ENCODE measurements around the gene C19orf25. TPM values are rescaled to one million over a fixed set of nuclear protein-coding genes. Genes with fewer than 3 reads are reported as not detected.

C19orf25 gene
- total and polyA plus RNA-seq, 10 of the 15 experiments (the other 5 are each of a cell fraction or from before 2014, with no cell fraction given): 1.2 to 67.0 (median 25.6) TPM

GRCh38 chr19:1491114-1491848, 12.3 kb upstream of the C19orf25 start, which contains the start of gene REEP6 (continued):
- no peak for TF ChIP-seq YY1 (IDR thresholded peaks at IDR 0.05; ENCODE audit: low read depth, low read length)
- TF ChIP-seq POLR2AphosphoS2 (IDR thresholded peaks at IDR 0.05; ENCODE audit: low read depth, low read length): no peak
- TF ChIP-seq HCFC1 (IDR thresholded peaks at IDR 0.05; ENCODE audit: low read length): no peak
- TF ChIP-seq BCLAF1 (IDR thresholded peaks at IDR 0.05): no peak
- no peak for TF ChIP-seq SP1 (IDR thresholded peaks at IDR 0.05; ENCODE audit: low read depth, low read length)
- TF ChIP-seq MAX (IDR thresholded peaks at IDR 0.05; ENCODE audit: low read depth, low read length): no peak
- TF ChIP-seq, protein P1, sequence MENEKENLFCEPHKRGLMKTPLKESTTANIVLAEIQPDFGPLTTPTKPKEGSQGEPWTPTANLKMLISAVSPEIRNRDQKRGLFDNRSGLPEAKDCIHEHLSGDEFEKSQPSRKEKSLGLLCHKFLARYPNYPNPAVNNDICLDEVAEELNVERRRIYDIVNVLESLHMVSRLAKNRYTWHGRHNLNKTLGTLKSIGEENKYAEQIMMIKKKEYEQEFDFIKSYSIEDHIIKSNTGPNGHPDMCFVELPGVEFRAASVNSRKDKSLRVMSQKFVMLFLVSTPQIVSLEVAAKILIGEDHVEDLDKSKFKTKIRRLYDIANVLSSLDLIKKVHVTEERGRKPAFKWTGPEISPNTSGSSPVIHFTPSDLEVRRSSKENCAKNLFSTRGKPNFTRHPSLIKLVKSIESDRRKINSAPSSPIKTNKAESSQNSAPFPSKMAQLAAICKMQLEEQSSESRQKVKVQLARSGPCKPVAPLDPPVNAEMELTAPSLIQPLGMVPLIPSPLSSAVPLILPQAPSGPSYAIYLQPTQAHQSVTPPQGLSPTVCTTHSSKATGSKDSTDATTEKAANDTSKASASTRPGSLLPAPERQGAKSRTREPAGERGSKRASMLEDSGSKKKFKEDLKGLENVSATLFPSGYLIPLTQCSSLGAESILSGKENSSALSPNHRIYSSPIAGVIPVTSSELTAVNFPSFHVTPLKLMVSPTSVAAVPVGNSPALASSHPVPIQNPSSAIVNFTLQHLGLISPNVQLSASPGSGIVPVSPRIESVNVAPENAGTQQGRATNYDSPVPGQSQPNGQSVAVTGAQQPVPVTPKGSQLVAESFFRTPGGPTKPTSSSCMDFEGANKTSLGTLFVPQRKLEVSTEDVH (IDR thresholded peaks at IDR 0.05; ENCODE audit: low read depth, partially characterized antibody): no peak
- TF ChIP-seq PAX5 (IDR thresholded peaks at IDR 0.05; ENCODE audit: borderline replicate concordance, low read depth, low read length): no peak
- TF ChIP-seq, protein P2, sequence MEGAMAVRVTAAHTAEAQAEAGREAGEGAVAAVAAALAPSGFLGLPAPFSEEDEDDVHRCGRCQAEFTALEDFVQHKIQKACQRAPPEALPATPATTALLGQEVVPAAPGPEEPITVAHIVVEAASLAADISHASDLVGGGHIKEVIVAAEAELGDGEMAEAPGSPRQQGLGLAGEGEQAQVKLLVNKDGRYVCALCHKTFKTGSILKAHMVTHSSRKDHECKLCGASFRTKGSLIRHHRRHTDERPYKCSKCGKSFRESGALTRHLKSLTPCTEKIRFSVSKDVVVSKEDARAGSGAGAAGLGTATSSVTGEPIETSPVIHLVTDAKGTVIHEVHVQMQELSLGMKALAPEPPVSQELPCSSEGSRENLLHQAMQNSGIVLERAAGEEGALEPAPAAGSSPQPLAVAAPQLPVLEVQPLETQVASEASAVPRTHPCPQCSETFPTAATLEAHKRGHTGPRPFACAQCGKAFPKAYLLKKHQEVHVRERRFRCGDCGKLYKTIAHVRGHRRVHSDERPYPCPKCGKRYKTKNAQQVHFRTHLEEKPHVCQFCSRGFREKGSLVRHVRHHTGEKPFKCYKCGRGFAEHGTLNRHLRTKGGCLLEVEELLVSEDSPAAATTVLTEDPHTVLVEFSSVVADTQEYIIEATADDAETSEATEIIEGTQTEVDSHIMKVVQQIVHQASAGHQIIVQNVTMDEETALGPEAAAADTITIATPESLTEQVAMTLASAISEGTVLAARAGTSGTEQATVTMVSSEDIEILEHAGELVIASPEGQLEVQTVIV (IDR thresholded peaks at IDR 0.05; ENCODE audit: borderline replicate concordance, partially characterized antibody): no peak
- peak; percentile 51; the same call in 1 of the 2 replicates for TF ChIP-seq DPF2 (IDR thresholded peaks at IDR 0.05)

Measured in GM12878 (cell line).